ENCODE data around the gene RUSC2.

Gene RUSC2

GRCh38 chr9:35537913-35538312, 48.0 kb downstream of the RUSC2 start (continued):
- no peak for TF ChIP-seq TSHZ1 (tag by site-specific recombination; IDR thresholded peaks at IDR 0.05; ENCODE audit: borderline replicate concordance)
- TF ChIP-seq ZNF10 (tag by site-specific recombination; IDR thresholded peaks at IDR 0.05): no peak
- no peak for TF ChIP-seq ZSCAN30 (tag by site-specific recombination; IDR thresholded peaks at IDR 0.05)
- TF ChIP-seq ZNF155 (tag by site-specific recombination; IDR thresholded peaks at IDR 0.05): no peak
- TF ChIP-seq BCL6B (tag by site-specific recombination; IDR thresholded peaks at IDR 0.05): no peak
- no peak for TF ChIP-seq ZNF830 (tag by site-specific recombination; IDR thresholded peaks at IDR 0.05; ENCODE audit: low read depth)
- TF ChIP-seq ZBTB20 (tag by site-specific recombination; IDR thresholded peaks at IDR 0.05): no peak
- no peak for TF ChIP-seq PRDM10 (tag by site-specific recombination; IDR thresholded peaks at IDR 0.05)

- no peak for TF ChIP-seq PBX3 (CRISPR knock-in tag; IDR thresholded peaks at IDR 0.05)
- Histone ChIP-seq H3K4me3 (ENCODE audit: low read depth, low read length) (no peak overlapping the region), H3K27ac (ENCODE audit: extremely low read depth, low read depth, low read length) (no peak overlapping the region), H3K4me1 (ENCODE audit: control insufficient read depth, insufficient read depth, low read length) (no peaks in the 10 kb centered on the region), H3K36me3 (ENCODE audit: control insufficient read depth in 2 of 2, insufficient read depth in 1 of 2, low read length in 2 of 2) (no peaks in the 10 kb centered on the region), H3K9me3 (ENCODE audit: control insufficient read depth, insufficient read depth, low read depth, low read length) (no peaks in the 10 kb centered on the region)
- ChIA-PET POLR2A (no interaction called here), CTCF (interaction anchor here (2.1 to 4.9 kb wide), 2 partner anchors 15 to 21 kb away, joined by 7 to 34 read pairs; no protein-coding TSS in a partner anchor)
Observed at GRCh38 chr9:35538361-35539234, 48.7 kb downstream of the RUSC2 start.
